IPS-20b (cell line): ENCODE data around the gene SOHLH2.

Source experiments
- H3K27ac ChIP-seq: one replicate; pipeline ENCODE4 v1.5.1; 2013; ENCODE audit warnings: low read length
- H3K27me3 ChIP-seq: 2 replicates; pipeline ENCODE4 v1.6.1; 2013; ENCODE audit warnings: mild to moderate bottlenecking, low read length, inconsistent platforms; ENCODE audit not compliant: insufficient read depth
- H3K36me3 ChIP-seq: 2 replicates; pipeline ENCODE4 v1.6.1; 2013; ENCODE audit warnings: low read depth, mild to moderate bottlenecking, inconsistent platforms, low read length, moderate library complexity; ENCODE audit not compliant: insufficient read depth
- H3K4me1 ChIP-seq: 2 replicates; pipeline ENCODE4 v1.6.1; 2013; ENCODE audit warnings: mild to moderate bottlenecking, control low read depth, inconsistent platforms, low read length, moderate library complexity; ENCODE audit not compliant: insufficient read depth
- H3K4me3 ChIP-seq: 2 replicates; pipeline ENCODE4 v1.5.1; 2013; ENCODE audit warnings: mild to moderate bottlenecking, low read length, inconsistent platforms
- H3K9ac ChIP-seq: 2 replicates; pipeline ENCODE4 v1.6.1; 2013; ENCODE audit warnings: low read depth, mild to moderate bottlenecking, inconsistent platforms, low read length, moderate library complexity
- H3K9me3 ChIP-seq: 2 replicates; pipeline ENCODE4 v1.6.1; 2013; ENCODE audit warnings: mild to moderate bottlenecking, low read depth, low read length, inconsistent platforms; ENCODE audit not compliant: insufficient read depth

Gene SOHLH2

DNA sequence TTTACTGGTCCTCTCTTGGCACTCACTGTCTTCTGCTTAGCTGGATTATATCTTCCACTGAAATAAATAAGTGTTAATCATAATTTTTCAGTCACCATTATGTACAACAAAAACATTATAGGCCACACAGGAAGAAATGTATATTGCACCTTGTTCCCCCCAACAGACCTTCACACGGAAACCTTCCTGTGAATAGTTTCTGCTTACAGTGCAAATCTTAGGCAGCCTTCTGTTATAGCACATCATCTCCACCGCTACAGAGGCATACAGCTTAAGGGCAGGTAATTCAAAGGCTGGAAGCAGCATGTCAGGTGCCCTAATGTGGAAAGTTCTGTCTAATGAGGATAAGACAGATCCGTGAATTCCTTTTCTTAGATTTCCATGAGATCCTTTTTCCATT, 16.9 kb upstream of the SOHLH2 start:
- Histone ChIP-seq H3K27ac (no peak overlapping the region), H3K4me1 (no peaks in the 10 kb centered on the region), H3K4me3 (no peak overlapping the region), H3K9me3 (0 out of 2 replicates have a peak, but pooled peaks cover 10% of the 10 kb centered on the region), H3K36me3 (0 out of 2 replicates have a peak, but pooled peaks cover 5% of the 10 kb centered on the region), H3K9ac (no peak overlapping the region), H3K27me3 (no peaks in the 10 kb centered on the region)

DNA sequence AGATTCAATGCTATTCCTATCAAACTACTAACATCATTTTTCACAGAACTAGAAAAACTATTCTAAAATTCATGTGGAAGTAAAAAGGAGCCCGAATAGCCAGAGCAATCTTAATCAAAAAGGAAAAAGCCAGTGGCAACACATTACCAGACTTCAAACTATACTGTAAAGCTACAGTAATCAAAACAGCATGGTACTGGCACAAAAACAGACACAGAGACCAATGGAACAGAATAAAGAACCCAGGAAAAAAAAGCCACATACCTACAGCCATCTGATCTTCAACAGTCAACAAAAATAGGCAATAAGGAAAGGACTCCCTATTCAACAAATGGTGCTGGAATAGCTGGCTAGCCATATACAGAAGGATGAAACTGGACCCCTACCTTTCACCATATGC, 10.4 kb upstream of the SOHLH2 start:
- peaks cover 17% of the 10 kb centered on the region for H3K9me3 ChIP-seq
- H3K36me3 ChIP-seq, result 0 out of 2 replicates have a peak, but pooled peaks cover 21% of the 10 kb centered on the region
- no peak overlapping the region for H3K9ac ChIP-seq
- no peak overlapping the region for H3K4me3 ChIP-seq
- no peak overlapping the region for H3K27ac ChIP-seq
- no peaks in the 10 kb centered on the region for H3K4me1 ChIP-seq
- no peaks in the 10 kb centered on the region for H3K27me3 ChIP-seq

- Histone ChIP-seq H3K9ac (no peak overlapping the region), H3K27me3 (no peaks in the 10 kb centered on the region), H3K27ac (no peak overlapping the region), H3K4me1 (no peaks in the 10 kb centered on the region), H3K4me3 (no peak overlapping the region), H3K9me3 (peaks cover 9% of the 10 kb centered on the region; the same call in 1 of the 2 replicates), H3K36me3 (0 out of 2 replicates have a peak, but pooled peaks cover 5% of the 10 kb centered on the region)
Observed at GRCh38 chr13:36219883-36220282, 5.5 kb upstream of the SOHLH2 start.

- H3K9me3 ChIP-seq, result no peaks in the 10 kb centered on the region
- no peak overlapping the region for H3K4me3 ChIP-seq
- H3K4me1 ChIP-seq, result no peaks in the 10 kb centered on the region
- H3K9ac ChIP-seq, result no peak overlapping the region
- no peaks in the 10 kb centered on the region for H3K27me3 ChIP-seq
- no peaks in the 10 kb centered on the region for H3K36me3 ChIP-seq
- H3K27ac ChIP-seq, result no peak overlapping the region
Observed at GRCh38 chr13:36217456-36217855, 3.1 kb upstream of the SOHLH2 start.

- H3K9me3 ChIP-seq, result no peaks in the 10 kb centered on the region
- no peaks in the 10 kb centered on the region for H3K36me3 ChIP-seq
- no peak overlapping the region for H3K9ac ChIP-seq
- no peaks in the 10 kb centered on the region for H3K27me3 ChIP-seq
- H3K4me1 ChIP-seq, result no peaks in the 10 kb centered on the region; the same call in 1 of the 2 replicates
- H3K4me3 ChIP-seq, result no peak overlapping the region
- no peak overlapping the region for H3K27ac ChIP-seq
Observed at GRCh38 chr13:36212789-36213188, 1.6 kb downstream of the SOHLH2 start.

GRCh38 chr13:36211567-36211966, 2.8 kb downstream of the SOHLH2 start:
- no peak overlapping the region for H3K9ac ChIP-seq
- no peak overlapping the region for H3K27ac ChIP-seq
- H3K4me3 ChIP-seq, result no peak overlapping the region
- H3K27me3 ChIP-seq, result no peaks in the 10 kb centered on the region
- H3K36me3 ChIP-seq, result no peaks in the 10 kb centered on the region
- H3K9me3 ChIP-seq, result no peaks in the 10 kb centered on the region
- no peaks in the 10 kb centered on the region; the same call in 1 of the 2 replicates for H3K4me1 ChIP-seq

DNA sequence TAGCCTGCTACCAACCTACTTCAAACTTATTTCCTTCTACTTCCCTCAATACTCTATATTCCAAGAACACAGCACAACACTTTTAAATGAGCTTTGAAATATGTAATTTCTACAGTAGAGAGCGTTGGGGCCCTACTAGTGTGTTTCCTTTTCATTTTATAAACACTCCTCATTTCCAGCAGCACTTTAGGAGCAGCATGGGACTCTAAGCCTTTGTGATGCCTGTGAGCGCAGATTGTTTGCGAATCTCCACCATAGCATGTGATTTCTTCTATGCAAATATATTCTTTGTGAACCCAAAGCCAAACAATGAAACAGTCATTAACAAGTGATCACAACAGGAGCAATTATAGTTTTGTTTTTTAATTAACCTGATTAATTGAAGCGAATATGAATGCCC, 3.6 kb downstream of the SOHLH2 start:
- Histone ChIP-seq H3K36me3 (no peaks in the 10 kb centered on the region), H3K9me3 (no peaks in the 10 kb centered on the region), H3K27me3 (no peaks in the 10 kb centered on the region), H3K4me1 (no peaks in the 10 kb centered on the region; the same call in 1 of the 2 replicates), H3K27ac (no peak overlapping the region), H3K9ac (no peak overlapping the region), H3K4me3 (no peak overlapping the region)

GRCh38 chr13:36207672-36208071, 6.7 kb downstream of the SOHLH2 start:
- H3K9ac ChIP-seq, result no peak overlapping the region

GRCh38 chr13:36193151-36193855, 21.1 kb downstream of the SOHLH2 start:
- Histone ChIP-seq H3K9me3 (no peaks in the 10 kb centered on the region), H3K27me3 (no peaks in the 10 kb centered on the region), H3K36me3 (no peaks in the 10 kb centered on the region), H3K27ac (no peak overlapping the region), H3K4me3 (no peak overlapping the region), H3K4me1 (peaks cover 9% of the 10 kb centered on the region; the same call in 1 of the 2 replicates), H3K9ac (no peak overlapping the region)

More at GRCh38 chr13:36207672-36208071, 6.7 kb downstream of the SOHLH2 start:
- Histone ChIP-seq H3K4me1 (no peaks in the 10 kb centered on the region; the same call in 1 of the 2 replicates), H3K4me3 (no peak overlapping the region), H3K36me3 (no peaks in the 10 kb centered on the region), H3K9me3 (no peaks in the 10 kb centered on the region), H3K27me3 (no peaks in the 10 kb centered on the region), H3K27ac (no peak overlapping the region)

DNA sequence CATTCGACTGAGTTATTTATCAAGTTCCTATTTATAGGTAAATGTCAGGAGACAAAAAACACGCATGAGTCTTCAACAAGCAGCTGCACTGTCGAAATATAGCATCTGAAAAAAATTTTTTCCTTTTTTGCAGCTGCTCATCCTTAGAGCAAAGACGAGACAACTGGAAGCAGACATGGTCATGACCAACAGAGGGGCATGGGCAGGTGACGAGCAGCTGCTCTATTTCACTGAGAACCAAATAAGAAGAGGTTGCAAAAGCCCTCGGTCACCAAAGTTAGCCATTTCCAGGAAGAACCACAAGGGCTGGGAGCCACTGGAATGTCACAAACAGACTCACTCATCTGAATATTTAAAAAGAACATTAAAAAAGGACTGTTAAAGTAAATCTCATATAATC, 22.2 kb downstream of the SOHLH2 start:
- no peak overlapping the region for H3K9ac ChIP-seq
- no peak overlapping the region for H3K4me3 ChIP-seq
- H3K4me1 ChIP-seq, result peaks cover 6% of the 10 kb centered on the region; the same call in 1 of the 2 replicates
- no peak overlapping the region for H3K27ac ChIP-seq
- no peaks in the 10 kb centered on the region for H3K9me3 ChIP-seq
- H3K27me3 ChIP-seq, result no peaks in the 10 kb centered on the region
- H3K36me3 ChIP-seq, result no peaks in the 10 kb centered on the region

DNA sequence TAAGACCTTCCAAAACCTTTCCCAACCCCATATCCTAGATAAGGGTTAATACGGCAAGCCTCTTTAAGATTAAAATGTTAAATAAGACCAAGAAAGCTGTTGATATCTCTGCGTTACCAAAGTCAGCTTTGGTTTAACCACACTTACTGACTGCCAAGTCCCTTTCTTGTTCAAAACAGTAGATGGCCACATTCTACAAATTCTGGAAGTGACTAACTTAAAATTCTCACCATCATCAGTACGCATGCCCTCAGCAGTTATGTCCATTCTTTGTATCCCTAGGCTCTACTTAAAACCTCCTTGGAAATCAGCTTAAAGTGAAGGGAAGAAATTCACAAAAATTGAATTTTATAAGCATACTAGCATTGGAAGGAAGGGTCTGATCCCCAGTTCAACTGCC, 23.6 kb downstream of the SOHLH2 start:
- Histone ChIP-seq H3K9me3 (no peaks in the 10 kb centered on the region), H3K27me3 (no peaks in the 10 kb centered on the region), H3K9ac (no peak overlapping the region), H3K4me3 (no peak overlapping the region), H3K4me1 (peaks cover 6% of the 10 kb centered on the region; the same call in 1 of the 2 replicates), H3K27ac (no peak overlapping the region), H3K36me3 (no peaks in the 10 kb centered on the region)

GRCh38 chr13:36188441-36188840, 25.9 kb downstream of the SOHLH2 start:
- Histone ChIP-seq H3K9me3 (no peaks in the 10 kb centered on the region), H3K4me3 (no peak overlapping the region), H3K27me3 (no peaks in the 10 kb centered on the region), H3K27ac (no peak overlapping the region), H3K36me3 (no peaks in the 10 kb centered on the region), H3K9ac (no peak overlapping the region), H3K4me1 (peaks cover 7% of the 10 kb centered on the region; the same call in 1 of the 2 replicates)
